ENCODE data around the gene DBF4B.

Gene DBF4B

GRCh38 chr17:44749076-44749979 lies 40.9 kb downstream of the DBF4B start:
- no peak overlapping the region for H3K4me2 ChIP-seq (ENCODE audit: low read length)
- TF ChIP-seq EZH2 (IDR thresholded peaks at IDR 0.05; ENCODE audit: borderline replicate concordance, low read length) = no peak
- TF ChIP-seq CTCF (IDR thresholded peaks at IDR 0.05; ENCODE audit: low read length) = no peak
- no peak overlapping the region for H3K9ac ChIP-seq (ENCODE audit: low read length)
- H3K9me3 ChIP-seq (ENCODE audit: low read length) = no peaks in the 10 kb centered on the region
- H3K9me2 ChIP-seq (ENCODE audit: low read depth, low read length) = no peaks in the 10 kb centered on the region
- H3K36me3 ChIP-seq (ENCODE audit: insufficient read depth, low read length) = peaks cover 25% of the 10 kb centered on the region
- H2AFZ ChIP-seq (ENCODE audit: low read length) = no peak overlapping the region
- no peaks in the 10 kb centered on the region for H3K27me3 ChIP-seq (ENCODE audit: insufficient read depth, low read length)
- no peaks in the 10 kb centered on the region for H4K20me1 ChIP-seq (ENCODE audit: insufficient read depth, low read length)
- no peak overlapping the region for H3K27ac ChIP-seq (ENCODE audit: low read depth, low read length, poor library complexity, severe bottlenecking)
- H3F3A ChIP-seq (ENCODE audit: insufficient read depth, low read length) = no peaks in the 10 kb centered on the region
- no peaks in the 10 kb centered on the region for H3K79me2 ChIP-seq (ENCODE audit: insufficient read depth, low read length)
- H3K4me3 ChIP-seq (ENCODE audit: low read depth, low read length, poor library complexity, severe bottlenecking) = no peak overlapping the region
- H3K4me1 ChIP-seq (ENCODE audit: insufficient read depth, low read length, severe bottlenecking) = no peaks in the 10 kb centered on the region

- Histone ChIP-seq H3F3A (ENCODE audit: insufficient read depth, low read length) (no peaks in the 10 kb centered on the region), H2AFZ (ENCODE audit: low read length) (no peak overlapping the region), H3K4me1 (ENCODE audit: insufficient read depth, low read length, severe bottlenecking) (no peaks in the 10 kb centered on the region), H3K9me2 (ENCODE audit: low read depth, low read length) (no peaks in the 10 kb centered on the region), H3K4me2 (ENCODE audit: low read length) (no peak overlapping the region), H3K4me3 (ENCODE audit: low read depth, low read length, poor library complexity, severe bottlenecking) (no peak overlapping the region), H3K27me3 (ENCODE audit: insufficient read depth, low read length) (no peaks in the 10 kb centered on the region), H3K9me3 (ENCODE audit: low read length) (no peaks in the 10 kb centered on the region), H3K27ac (ENCODE audit: low read depth, low read length, poor library complexity, severe bottlenecking) (no peak overlapping the region), H4K20me1 (ENCODE audit: insufficient read depth, low read length) (no peaks in the 10 kb centered on the region), H3K9ac (ENCODE audit: low read length) (no peak overlapping the region), H3K36me3 (ENCODE audit: insufficient read depth, low read length) (peaks cover 25% of the 10 kb centered on the region), H3K79me2 (ENCODE audit: insufficient read depth, low read length) (no peaks in the 10 kb centered on the region)
- no peak for TF ChIP-seq EZH2 (IDR thresholded peaks at IDR 0.05; ENCODE audit: borderline replicate concordance, low read length)
- no peak for TF ChIP-seq CTCF (IDR thresholded peaks at IDR 0.05; ENCODE audit: low read length)
Observed at GRCh38 chr17:44749980-44750318, 41.5 kb downstream of the DBF4B start.

GRCh38 chr17:44751331-44751730 lies 42.9 kb downstream of the DBF4B start:
- no peaks in the 10 kb centered on the region for H3K9me2 ChIP-seq (ENCODE audit: low read depth, low read length)
- peaks cover 25% of the 10 kb centered on the region for H3K36me3 ChIP-seq (ENCODE audit: insufficient read depth, low read length)
- H4K20me1 ChIP-seq (ENCODE audit: insufficient read depth, low read length) = no peaks in the 10 kb centered on the region
- no peak overlapping the region for H2AFZ ChIP-seq (ENCODE audit: low read length)
- no peaks in the 10 kb centered on the region for H3K27me3 ChIP-seq (ENCODE audit: insufficient read depth, low read length)
- no peaks in the 10 kb centered on the region for H3K9me3 ChIP-seq (ENCODE audit: low read length)
- no peaks in the 10 kb centered on the region for H3K4me1 ChIP-seq (ENCODE audit: insufficient read depth, low read length, severe bottlenecking)
- no peaks in the 10 kb centered on the region for H3K79me2 ChIP-seq (ENCODE audit: insufficient read depth, low read length)
- no peak overlapping the region for H3K4me3 ChIP-seq (ENCODE audit: low read depth, low read length, poor library complexity, severe bottlenecking)
- no peak overlapping the region for H3K4me2 ChIP-seq (ENCODE audit: low read length)
- H3F3A ChIP-seq (ENCODE audit: insufficient read depth, low read length) = no peaks in the 10 kb centered on the region
- H3K27ac ChIP-seq (ENCODE audit: low read depth, low read length, poor library complexity, severe bottlenecking) = no peak overlapping the region
- TF ChIP-seq CTCF (IDR thresholded peaks at IDR 0.05; ENCODE audit: low read length) (no peak), EZH2 (IDR thresholded peaks at IDR 0.05; ENCODE audit: borderline replicate concordance, low read length) (no peak)
- no peak overlapping the region for H3K9ac ChIP-seq (ENCODE audit: low read length)
